Caco-2 (cell line): Measurements from ENCODE around the gene SLC13A5. TPM values are rescaled to one million over a fixed set of nuclear protein-coding genes. Genes with fewer than 3 reads are reported as not detected.
A peak's percentile ranks its signal among the peaks of the same experiment; 100 is the strongest.

ENCODE experiments used
- BruUV-seq: library from RNA; stranded (reverse); fragments of 400-500 nt; replicated peaks from 2 replicates; lab custom pipeline; 2021; lab: Mats Ljungman, UMichigan
- CTCF ChIA-PET: fragments of 300-600 bp; sonication (Branson Sonifier 250); formaldehyde crosslinking; loops from one replicate; lab custom pipeline; 2022; ENCODE audit warnings: antibody characterized with exemption; lab: Charles Lee
- POLR2A ChIA-PET: fragments of 300-600 bp; sonication (Branson Sonifier 250); formaldehyde crosslinking; loops from one replicate; lab custom pipeline; 2022; ENCODE audit warnings: antibody characterized with exemption; lab: Charles Lee
- DNase-seq, 2 experiments: peaks; one replicate each; pipeline versions ENCODE4 v3.0.0 to v3.0.0-alpha.2; 2020 to 2022
- H3K27me3 ChIP-seq: replicated peaks from 2 replicates; pipeline ENCODE4 v1.6.0; 2011; ENCODE audit warnings: low read length; ENCODE audit not compliant: control insufficient read depth, insufficient read depth
- H3K36me3 ChIP-seq: 2 replicates; pipeline ENCODE4 v1.5.1; 2011; ENCODE audit warnings: low read length; ENCODE audit not compliant: control insufficient read depth, insufficient read depth
- H3K4me1 ChIP-seq: fragments of 250-450 bp; sonication (Bioruptor Pico); 2 replicates; pipeline ENCODE4 v1.5.1; 2020; ENCODE audit warnings: mild to moderate bottlenecking
- H3K4me3 ChIP-seq: 2 replicates; pipeline ENCODE4 v1.5.1; 2011; ENCODE audit warnings: low read depth, mild to moderate bottlenecking, control low read depth, low read length
- H3K9me3 ChIP-seq: fragments of 250-450 bp; sonication (Bioruptor Pico); 2 replicates; pipeline ENCODE4 v1.5.1; 2020; ENCODE audit warnings: mild to moderate bottlenecking, moderate library complexity
- H3K27ac Mint-ChIP-seq: one replicate; pipeline ENCODE4 v1.8.0; 2022; ENCODE audit warnings: mixed read lengths; ENCODE audit not compliant: unreplicated experiment
- H3K27me3 Mint-ChIP-seq: one replicate; pipeline ENCODE4 v1.8.0; 2022; ENCODE audit warnings: mixed read lengths; ENCODE audit not compliant: insufficient read depth, unreplicated experiment
- H3K36me3 Mint-ChIP-seq: one replicate; pipeline ENCODE4 v1.8.0; 2022; ENCODE audit warnings: mild to moderate bottlenecking, mixed read lengths; ENCODE audit not compliant: insufficient read depth, unreplicated experiment
- H3K4me1 Mint-ChIP-seq: one replicate; pipeline ENCODE4 v1.8.0; 2022; ENCODE audit warnings: low read depth, mixed read lengths; ENCODE audit not compliant: unreplicated experiment
- H3K4me3 Mint-ChIP-seq: one replicate; pipeline ENCODE4 v1.8.0; 2022; ENCODE audit warnings: mild to moderate bottlenecking, moderate library complexity, mixed read lengths; ENCODE audit not compliant: unreplicated experiment
- H3K9me3 Mint-ChIP-seq: one replicate; pipeline ENCODE4 v1.8.0; 2022; ENCODE audit warnings: mixed read lengths; ENCODE audit not compliant: unreplicated experiment
- intact Hi-C: fragments of 100-400 bp; cut with micrococcal nuclease; formaldehyde crosslinking; loops from one replicate; pipeline ENCODE4 v1.10.0; 2022; ENCODE audit not compliant: unreplicated experiment
- total RNA-seq: library from RNA; stranded (reverse); gene quantifications from 2 replicates; pipeline ENCODE4 v1.2.3, GENCODE V29; 2022
- TF ChIP-seq, protein P1 (sequence below), 2 experiments: fragments of 200-600 bp in 1 of 2; IDR thresholded peaks; 1 replicate in 1 of 2; 2 replicates in 1 of 2; pipeline versions ENCODE4 v1.5.1 to v1.8.0; 2011 to 2022; ENCODE audit warnings: antibody characterized with exemption in 1 of 2, control low read depth in 1 of 2, inconsistent platforms in 1 of 2, low read depth in 1 of 2, low read length in 1 of 2, mild to moderate bottlenecking in 1 of 2, moderate library complexity in 1 of 2; ENCODE audit not compliant: insufficient read depth in 1 of 2, severe bottlenecking in 1 of 2, unreplicated experiment in 1 of 2

The SLC13A5 gene
- total RNA-seq, 1 experiment from 2014 or later = 0.11 TPM

DNA sequence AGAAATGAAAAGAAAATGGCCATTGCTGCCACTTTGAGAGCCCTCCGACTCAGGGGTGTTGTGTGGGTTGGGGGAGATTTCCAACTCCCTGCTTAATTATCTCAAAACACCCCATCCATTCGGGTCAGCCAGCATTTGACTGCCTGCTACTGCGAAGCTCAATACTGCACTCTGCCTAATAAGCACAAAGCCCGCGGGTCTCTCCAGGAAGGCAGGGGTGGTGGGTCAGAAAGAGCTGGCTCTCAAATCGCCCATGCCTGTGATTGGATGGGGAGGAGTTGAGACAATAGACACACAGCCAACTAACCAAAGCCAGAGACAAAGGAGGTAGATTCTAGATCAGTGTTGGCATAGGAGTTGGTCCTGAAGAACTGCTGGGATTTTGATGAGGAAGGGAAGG, 40.4 kb upstream of the SLC13A5 start:
- no TSS peak for BruUV-seq
- POLR2A ChIA-PET = no interaction called here

DNA sequence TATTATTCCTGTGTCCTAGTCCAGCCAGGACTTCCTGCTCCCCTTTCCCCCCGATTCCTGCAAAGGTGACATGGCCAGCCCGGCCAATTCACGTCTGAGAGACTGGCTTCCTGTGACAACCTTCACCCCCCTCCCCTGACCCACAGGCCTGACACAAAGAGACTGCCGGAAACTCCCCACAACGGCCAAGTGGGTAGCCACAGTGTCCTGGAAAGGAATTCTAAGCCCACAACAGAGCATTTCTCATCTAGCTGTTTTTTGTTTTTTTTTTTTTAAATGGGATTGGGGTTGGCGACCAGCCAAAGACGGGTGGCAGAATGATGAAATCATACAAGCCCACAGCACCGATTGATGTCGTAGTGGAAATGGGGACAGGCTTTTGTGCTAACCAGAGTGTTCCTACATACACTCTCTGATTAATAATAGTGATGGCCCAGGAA, 39.9 kb upstream of the SLC13A5 start:
- Mint-ChIP-seq H3K27me3 (no peaks in the 10 kb centered on the region), H3K4me1 (no peaks in the 10 kb centered on the region), H3K36me3 (no peaks in the 10 kb centered on the region), H3K4me3 (no peak overlapping the region), H3K9me3 (no peaks in the 10 kb centered on the region), H3K27ac (peak overlapping the region; percentile 24)
- Histone ChIP-seq H3K9me3 (no peaks in the 10 kb centered on the region), H3K27me3 (no peaks in the 10 kb centered on the region), H3K4me1 (no peaks in the 10 kb centered on the region), H3K36me3 (no peaks in the 10 kb centered on the region), H3K4me3 (no peak overlapping the region)
- intact Hi-C loops = no loop called here
- CTCF ChIA-PET = no interaction called here
- TF ChIP-seq, protein P1, sequence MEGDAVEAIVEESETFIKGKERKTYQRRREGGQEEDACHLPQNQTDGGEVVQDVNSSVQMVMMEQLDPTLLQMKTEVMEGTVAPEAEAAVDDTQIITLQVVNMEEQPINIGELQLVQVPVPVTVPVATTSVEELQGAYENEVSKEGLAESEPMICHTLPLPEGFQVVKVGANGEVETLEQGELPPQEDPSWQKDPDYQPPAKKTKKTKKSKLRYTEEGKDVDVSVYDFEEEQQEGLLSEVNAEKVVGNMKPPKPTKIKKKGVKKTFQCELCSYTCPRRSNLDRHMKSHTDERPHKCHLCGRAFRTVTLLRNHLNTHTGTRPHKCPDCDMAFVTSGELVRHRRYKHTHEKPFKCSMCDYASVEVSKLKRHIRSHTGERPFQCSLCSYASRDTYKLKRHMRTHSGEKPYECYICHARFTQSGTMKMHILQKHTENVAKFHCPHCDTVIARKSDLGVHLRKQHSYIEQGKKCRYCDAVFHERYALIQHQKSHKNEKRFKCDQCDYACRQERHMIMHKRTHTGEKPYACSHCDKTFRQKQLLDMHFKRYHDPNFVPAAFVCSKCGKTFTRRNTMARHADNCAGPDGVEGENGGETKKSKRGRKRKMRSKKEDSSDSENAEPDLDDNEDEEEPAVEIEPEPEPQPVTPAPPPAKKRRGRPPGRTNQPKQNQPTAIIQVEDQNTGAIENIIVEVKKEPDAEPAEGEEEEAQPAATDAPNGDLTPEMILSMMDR (IDR thresholded peaks at IDR 0.05; ENCODE audit: insufficient read depth in 1 of 2, low read depth in 1 of 2, low read length in 1 of 2, severe bottlenecking in 1 of 2, unreplicated experiment in 1 of 2) = no peak
- no peak for DNase-seq
- no TSS peak for BruUV-seq
- POLR2A ChIA-PET = no interaction called here

More for the DNA sequence above, 40.4 kb upstream of the SLC13A5 start:
- intact Hi-C loops = no loop called here
- CTCF ChIA-PET = no interaction called here
- no peaks in the 10 kb centered on the region for H3K27me3 ChIP-seq
- Mint-ChIP-seq H3K4me3 (no peak overlapping the region), H3K9me3 (no peaks in the 10 kb centered on the region), H3K36me3 (no peaks in the 10 kb centered on the region), H3K27ac (no peak overlapping the region), H3K4me1 (no peaks in the 10 kb centered on the region), H3K27me3 (no peaks in the 10 kb centered on the region)
- no peaks in the 10 kb centered on the region for H3K4me1 ChIP-seq
- no peak for DNase-seq
- H3K36me3 ChIP-seq = no peaks in the 10 kb centered on the region
- no peaks in the 10 kb centered on the region for H3K9me3 ChIP-seq
- no peak overlapping the region for H3K4me3 ChIP-seq
- TF ChIP-seq, protein P1 (IDR thresholded peaks at IDR 0.05; ENCODE audit: insufficient read depth in 1 of 2, low read depth in 1 of 2, low read length in 1 of 2, severe bottlenecking in 1 of 2, unreplicated experiment in 1 of 2) = no peak

DNA sequence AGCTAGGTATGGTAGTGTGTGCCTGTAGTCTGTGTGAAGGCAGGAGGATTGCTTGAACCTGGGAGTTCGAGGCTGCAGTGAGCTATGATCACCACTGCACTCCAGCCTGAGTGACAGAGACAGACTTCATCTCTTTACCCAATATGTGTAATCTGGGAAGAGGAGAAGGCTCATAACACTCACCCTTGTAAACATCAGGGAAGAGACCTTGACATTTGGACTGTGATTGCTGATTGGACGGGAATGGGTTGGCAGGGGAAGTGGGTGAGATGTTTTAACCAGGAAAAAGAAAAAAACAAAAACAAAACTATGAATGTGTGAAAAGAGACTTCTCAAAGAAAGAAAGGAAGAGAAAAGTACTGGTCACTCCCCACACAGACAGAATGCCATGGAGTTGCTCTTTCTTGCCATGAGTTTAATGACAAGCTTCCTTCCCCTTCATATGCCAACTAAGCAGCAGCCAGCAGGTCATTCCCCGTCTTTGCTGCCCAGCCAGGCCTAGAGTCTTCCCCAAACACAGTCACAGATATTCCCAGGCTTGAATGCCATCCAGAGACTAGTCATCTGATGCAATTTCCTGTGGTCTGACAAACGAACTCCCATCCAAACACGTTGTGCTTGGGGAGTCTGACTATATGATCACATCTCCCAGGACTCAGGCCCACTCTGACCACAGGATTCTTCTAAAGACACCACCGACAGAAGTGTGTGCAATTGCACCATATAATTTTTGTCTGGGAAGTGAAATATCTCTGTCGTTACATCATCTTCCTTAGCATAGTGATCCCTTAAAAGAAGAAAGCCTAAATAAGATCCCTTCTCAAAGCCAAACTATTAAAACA, 39.1 kb upstream of the SLC13A5 start:
- DNase-seq = no peak
- Histone ChIP-seq H3K4me1 (no peaks in the 10 kb centered on the region), H3K36me3 (no peaks in the 10 kb centered on the region), H3K27me3 (no peaks in the 10 kb centered on the region), H3K9me3 (no peaks in the 10 kb centered on the region), H3K4me3 (no peak overlapping the region)
- intact Hi-C loops = no loop called here
- peak overlapping the region; percentile 24 for H3K27ac Mint-ChIP-seq
- H3K36me3 Mint-ChIP-seq = no peaks in the 10 kb centered on the region
- no peaks in the 10 kb centered on the region for H3K4me1 Mint-ChIP-seq
- H3K27me3 Mint-ChIP-seq = no peaks in the 10 kb centered on the region
- ChIA-PET CTCF (no interaction called here), POLR2A (no interaction called here)
- no TSS peak for BruUV-seq
- TF ChIP-seq, protein P1 (IDR thresholded peaks at IDR 0.05; ENCODE audit: insufficient read depth in 1 of 2, low read depth in 1 of 2, low read length in 1 of 2, severe bottlenecking in 1 of 2, unreplicated experiment in 1 of 2) = no peak
- H3K9me3 Mint-ChIP-seq = no peaks in the 10 kb centered on the region
- no peak overlapping the region for H3K4me3 Mint-ChIP-seq
